GM18526 (cell line): ENCODE data around the gene TMEM45A.

Experiments used
- POLR2A ChIP-seq: IDR thresholded peaks from 3 replicates; pipeline ENCODE4 v1.6.1; 2011; ENCODE audit not compliant: insufficient read length; ENCODE audit errors: extremely low read depth

The TMEM45A gene

GRCh38 chr3:100586832-100587231 lies 94.4 kb downstream of the TMEM45A start:
- no peak for TF ChIP-seq POLR2A

GRCh38 chr3:100588251-100588650 lies 95.8 kb downstream of the TMEM45A start:
- no peak for TF ChIP-seq POLR2A

GRCh38 chr3:100590114-100590839 lies 97.9 kb downstream of the TMEM45A start:
- TF ChIP-seq POLR2A = no peak

GRCh38 chr3:100590840-100591147 lies 98.4 kb downstream of the TMEM45A start:
- no peak for TF ChIP-seq POLR2A

GRCh38 chr3:100591411-100591810 lies 99.0 kb downstream of the TMEM45A start:
- TF ChIP-seq POLR2A = no peak

GRCh38 chr3:100600181-100601042 lies 108.0 kb downstream of the TMEM45A start:
- no peak for TF ChIP-seq POLR2A

GRCh38 chr3:100602506-100603444 lies 110.4 kb downstream of the TMEM45A start:
- TF ChIP-seq POLR2A = no peak

- no peak for TF ChIP-seq POLR2A
Observed at GRCh38 chr3:100603469-100603868, 111.0 kb downstream of the TMEM45A start.

- no peak for TF ChIP-seq POLR2A
Observed at GRCh38 chr3:100605358-100605757, 112.9 kb downstream of the TMEM45A start.

- no peak for TF ChIP-seq POLR2A
Observed at GRCh38 chr3:100606894-100607512, 114.6 kb downstream of the TMEM45A start.

- TF ChIP-seq POLR2A = no peak
Observed at GRCh38 chr3:100609305-100609704, 116.9 kb downstream of the TMEM45A start, which contains the start of gene ADGRG7. ADGRG7 (plus strand) TSS chr3:100609601; CDS start chr3:100609857, 256 bp downstream.

GRCh38 chr3:100609963-100610362 lies 117.5 kb downstream of the TMEM45A start:
- TF ChIP-seq POLR2A = no peak

GRCh38 chr3:100611221-100611620 lies 118.8 kb downstream of the TMEM45A start:
- no peak for TF ChIP-seq POLR2A

GRCh38 chr3:100613721-100614390 lies 121.4 kb downstream of the TMEM45A start:
- TF ChIP-seq POLR2A = no peak
